HEK293 (cell line): Measurements from ENCODE around the gene GOLGA5.
A peak's percentile ranks its signal among the peaks of the same experiment; 100 is the strongest.

Experiments used
- CTCF ChIA-PET: fragments of 350-600 bp; formaldehyde crosslinking; extraction: SDS; loops from one replicate; lab custom pipeline; 2021; ENCODE audit warnings: antibody characterized with exemption; lab: Yijun Ruan, JAX
- POLR2A ChIA-PET: fragments of 300-600 bp; formaldehyde crosslinking; extraction: SDS; loops from one replicate; lab custom pipeline; 2020; ENCODE audit warnings: antibody characterized with exemption, inconsistent platforms; lab: Yijun Ruan, JAX
- H3K27ac ChIP-seq: fragments of 200-500 bp; sonication (Bioruptor generic); 2 replicates; pipeline ENCODE4 v1.5.1; 2014; ENCODE audit warnings: low read depth, low read length, control low read depth, inconsistent platforms; ENCODE audit errors: extremely low read depth
- H3K36me3 ChIP-seq, 2 experiments: fragments of 200-500 bp in 1 of 2; sonication (Bioruptor generic) in 1 of 2; 1 replicate in 1 of 2; 2 replicates in 1 of 2; pipeline ENCODE4 v1.5.1; 2014 to 2017; ENCODE audit warnings: inconsistent platforms in 2 of 2, low read length in 2 of 2; ENCODE audit not compliant: control insufficient read depth in 2 of 2, insufficient read depth in 1 of 2
- H3K4me1 ChIP-seq: fragments of 200-500 bp; sonication (Bioruptor generic); 2 replicates; pipeline ENCODE4 v1.5.1; 2014; ENCODE audit warnings: mild to moderate bottlenecking, low read length, inconsistent platforms; ENCODE audit not compliant: control insufficient read depth, insufficient read depth
- H3K4me3 ChIP-seq: 2 replicates; pipeline ENCODE4 v1.5.1; 2011; ENCODE audit warnings: low read depth, mild to moderate bottlenecking, control low read depth, low read length, moderate library complexity
- H3K9me3 ChIP-seq: fragments of 200-500 bp; sonication (Bioruptor generic); 2 replicates; pipeline ENCODE4 v1.5.1; 2014; ENCODE audit warnings: low read depth, low read length, inconsistent platforms; ENCODE audit not compliant: control insufficient read depth, insufficient read depth
- HOXA7 ChIP-seq: sonication (generic); formaldehyde crosslinking; IDR thresholded peaks from 2 replicates; pipeline ENCODE4 v1.8.1; 2022; ENCODE audit warnings: missing genetic modification reagents, borderline replicate concordance
- SP2 ChIP-seq: fragments of 450-650 bp; formaldehyde crosslinking; IDR thresholded peaks from 2 replicates; pipeline ENCODE4 v1.5.1; 2016; ENCODE audit warnings: missing biosample characterization, missing genetic modification characterization
- SP3 ChIP-seq: fragments of 450-650 bp; formaldehyde crosslinking; IDR thresholded peaks from 2 replicates; pipeline ENCODE4 v1.5.1; 2016; ENCODE audit warnings: missing biosample characterization, missing genetic modification characterization
- TRIM28 ChIP-seq: IDR thresholded peaks from 2 replicates; pipeline ENCODE4 v1.6.1; 2011; ENCODE audit warnings: low read length, control low read depth, borderline replicate concordance
- WT1 ChIP-seq: fragments of 450-650 bp; formaldehyde crosslinking; IDR thresholded peaks from 2 replicates; pipeline ENCODE4 v1.5.1; 2016; ENCODE audit warnings: missing biosample characterization, missing genetic modification characterization
- YY1 ChIP-seq: fragments of 450-650 bp; formaldehyde crosslinking; IDR thresholded peaks from 2 replicates; pipeline ENCODE4 v1.5.1; 2018; ENCODE audit warnings: missing biosample characterization, missing genetic modification characterization
- ZBTB48 ChIP-seq: fragments of 450-650 bp; formaldehyde crosslinking; IDR thresholded peaks from 2 replicates; pipeline ENCODE4 v1.5.1; 2016; ENCODE audit warnings: missing biosample characterization, missing genetic modification characterization
- ZNF112 ChIP-seq: fragments of 450-650 bp; formaldehyde crosslinking; IDR thresholded peaks from 2 replicates; pipeline ENCODE4 v1.5.0; 2017; ENCODE audit warnings: missing biosample characterization, missing genetic modification characterization
- ZNF155 ChIP-seq: fragments of 450-650 bp; formaldehyde crosslinking; IDR thresholded peaks from 2 replicates; pipeline ENCODE4 v1.5.1; 2016; ENCODE audit warnings: missing biosample characterization, missing genetic modification characterization
- ZNF341 ChIP-seq: fragments of 450-650 bp; formaldehyde crosslinking; IDR thresholded peaks from 2 replicates; pipeline ENCODE4; 2016; ENCODE audit warnings: low read depth, missing biosample characterization, missing genetic modification characterization
- ZNF571 ChIP-seq: fragments of 450-650 bp; formaldehyde crosslinking; IDR thresholded peaks from 2 replicates; pipeline ENCODE4 v1.5.0; 2017; ENCODE audit warnings: missing biosample characterization, missing genetic modification characterization
- ZNF621 ChIP-seq: fragments of 450-650 bp; formaldehyde crosslinking; IDR thresholded peaks from 2 replicates; pipeline ENCODE4 v1.5.1; 2017; ENCODE audit warnings: missing biosample characterization, missing genetic modification characterization
- ZNF747 ChIP-seq: fragments of 450-650 bp; formaldehyde crosslinking; IDR thresholded peaks from 2 replicates; pipeline ENCODE4 v1.5.1; 2016; ENCODE audit warnings: missing biosample characterization, missing genetic modification characterization
- ZSCAN30 ChIP-seq: fragments of 450-650 bp; IDR thresholded peaks from 2 replicates; pipeline ENCODE4 v1.5.1; 2018; ENCODE audit warnings: missing biosample characterization, mild to moderate bottlenecking, missing genetic modification characterization, moderate library complexity
- TF ChIP-seq, protein P1 (sequence below): fragments of 450-650 bp; formaldehyde crosslinking; conservative IDR thresholded peaks from 2 replicates; pipeline ENCODE4 v1.5.1; 2016; ENCODE audit warnings: low read depth, missing biosample characterization, missing genetic modification characterization
- TF ChIP-seq, protein P2 (sequence below): fragments of 450-650 bp; formaldehyde crosslinking; IDR thresholded peaks from 2 replicates; pipeline ENCODE4 v1.5.1; 2016; ENCODE audit warnings: missing biosample characterization, missing genetic modification characterization
- TF ChIP-seq, protein P3 (sequence below): fragments of 450-650 bp; formaldehyde crosslinking; IDR thresholded peaks from 2 replicates; pipeline ENCODE4 v1.5.1; 2016; ENCODE audit warnings: missing biosample characterization, missing genetic modification characterization

The GOLGA5 gene

DNA sequence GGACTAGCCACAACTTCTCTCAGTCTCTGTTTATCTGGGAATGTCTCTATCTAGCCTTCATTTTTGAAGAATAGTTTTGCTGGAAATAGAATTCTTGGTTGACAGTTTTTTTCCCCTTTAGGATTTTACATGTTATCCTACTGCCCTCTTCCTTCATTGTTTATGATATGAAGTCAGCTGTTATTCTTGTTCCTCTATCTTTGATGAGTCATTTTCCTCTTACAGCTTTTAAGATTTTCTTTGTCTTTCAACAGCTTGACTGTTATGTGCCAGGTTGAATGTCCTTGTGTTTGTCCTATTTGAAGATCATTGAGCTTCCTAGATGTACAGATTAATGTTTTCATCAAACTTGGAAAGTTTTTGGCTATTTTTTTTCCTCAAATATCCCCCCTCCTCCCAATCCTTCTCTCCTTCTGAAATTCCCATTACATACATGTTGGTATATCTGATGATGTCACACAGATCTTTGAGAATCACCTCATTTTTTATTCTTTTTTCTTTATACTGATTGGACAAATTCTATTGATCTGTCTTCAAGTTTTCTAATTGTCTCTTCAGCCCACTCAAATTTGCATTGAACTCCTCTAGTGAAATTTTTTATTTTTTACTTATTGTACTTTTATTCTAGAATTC lies 4.5 kb upstream of the GOLGA5 start (continued):
- TF ChIP-seq, protein P1, sequence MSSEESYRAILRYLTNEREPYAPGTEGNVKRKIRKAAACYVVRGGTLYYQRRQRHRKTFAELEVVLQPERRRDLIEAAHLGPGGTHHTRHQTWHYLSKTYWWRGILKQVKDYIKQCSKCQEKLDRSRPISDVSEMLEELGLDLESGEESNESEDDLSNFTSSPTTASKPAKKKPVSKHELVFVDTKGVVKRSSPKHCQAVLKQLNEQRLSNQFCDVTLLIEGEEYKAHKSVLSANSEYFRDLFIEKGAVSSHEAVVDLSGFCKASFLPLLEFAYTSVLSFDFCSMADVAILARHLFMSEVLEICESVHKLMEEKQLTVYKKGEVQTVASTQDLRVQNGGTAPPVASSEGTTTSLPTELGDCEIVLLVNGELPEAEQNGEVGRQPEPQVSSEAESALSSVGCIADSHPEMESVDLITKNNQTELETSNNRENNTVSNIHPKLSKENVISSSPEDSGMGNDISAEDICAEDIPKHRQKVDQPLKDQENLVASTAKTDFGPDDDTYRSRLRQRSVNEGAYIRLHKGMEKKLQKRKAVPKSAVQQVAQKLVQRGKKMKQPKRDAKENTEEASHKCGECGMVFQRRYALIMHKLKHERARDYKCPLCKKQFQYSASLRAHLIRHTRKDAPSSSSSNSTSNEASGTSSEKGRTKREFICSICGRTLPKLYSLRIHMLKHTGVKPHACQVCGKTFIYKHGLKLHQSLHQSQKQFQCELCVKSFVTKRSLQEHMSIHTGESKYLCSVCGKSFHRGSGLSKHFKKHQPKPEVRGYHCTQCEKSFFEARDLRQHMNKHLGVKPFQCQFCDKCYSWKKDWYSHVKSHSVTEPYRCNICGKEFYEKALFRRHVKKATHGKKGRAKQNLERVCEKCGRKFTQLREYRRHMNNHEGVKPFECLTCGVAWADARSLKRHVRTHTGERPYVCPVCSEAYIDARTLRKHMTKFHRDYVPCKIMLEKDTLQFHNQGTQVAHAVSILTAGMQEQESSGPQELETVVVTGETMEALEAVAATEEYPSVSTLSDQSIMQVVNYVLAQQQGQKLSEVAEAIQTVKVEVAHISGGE (tag by site-specific recombination) = no peak
- no peak for TF ChIP-seq ZNF112
- no peak for TF ChIP-seq ZSCAN30 (tag by site-specific recombination)
- TF ChIP-seq ZNF747 = no peak
- TF ChIP-seq ZNF155 (tag by site-specific recombination) = no peak
- TF ChIP-seq TRIM28 = peak; percentile 95
- no peak for TF ChIP-seq ZBTB48 (tag by site-specific recombination)
- 0 out of 2 replicates have a peak, but pooled peaks have one; percentile 10 for TF ChIP-seq SP2
- TF ChIP-seq ZNF571 (tag by site-specific recombination) = no peak
- no peak for TF ChIP-seq HOXA7 (CRISPR knock-in tag)
- TF ChIP-seq, protein P2, sequence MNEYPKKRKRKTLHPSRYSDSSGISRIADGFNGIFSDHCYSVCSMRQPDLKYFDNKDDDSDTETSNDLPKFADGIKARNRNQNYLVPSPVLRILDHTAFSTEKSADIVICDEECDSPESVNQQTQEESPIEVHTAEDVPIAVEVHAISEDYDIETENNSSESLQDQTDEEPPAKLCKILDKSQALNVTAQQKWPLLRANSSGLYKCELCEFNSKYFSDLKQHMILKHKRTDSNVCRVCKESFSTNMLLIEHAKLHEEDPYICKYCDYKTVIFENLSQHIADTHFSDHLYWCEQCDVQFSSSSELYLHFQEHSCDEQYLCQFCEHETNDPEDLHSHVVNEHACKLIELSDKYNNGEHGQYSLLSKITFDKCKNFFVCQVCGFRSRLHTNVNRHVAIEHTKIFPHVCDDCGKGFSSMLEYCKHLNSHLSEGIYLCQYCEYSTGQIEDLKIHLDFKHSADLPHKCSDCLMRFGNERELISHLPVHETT (tag by site-specific recombination) = peak; percentile 69; the same call in 1 of the 2 replicates
- TF ChIP-seq WT1 (tag by site-specific recombination) = no peak
- peak; percentile 37; the same call in 1 of the 2 replicates for TF ChIP-seq SP3 (tag by site-specific recombination)
- no peak for TF ChIP-seq ZNF341
- no peak for TF ChIP-seq ZNF621 (tag by site-specific recombination)

DNA sequence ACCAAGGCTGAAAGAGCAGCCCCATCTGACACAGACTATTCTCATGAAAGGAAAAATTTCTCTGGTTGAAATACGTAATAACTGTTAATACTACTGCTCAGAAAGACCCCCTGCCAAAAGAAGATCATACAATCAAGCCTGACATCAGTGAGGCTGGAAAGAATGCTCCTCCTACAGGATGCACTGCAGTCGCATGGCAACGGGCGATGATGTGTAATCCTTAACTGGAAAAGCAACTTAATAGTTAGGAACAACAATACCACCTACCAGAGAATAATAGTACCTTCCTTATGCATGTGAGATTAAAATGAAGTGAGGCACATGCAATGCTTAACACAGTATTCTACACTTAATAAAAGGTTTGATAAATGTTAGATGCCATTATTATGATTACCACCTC lies 1.2 kb upstream of the GOLGA5 start:
- POLR2A ChIA-PET = no interaction called here
- TF ChIP-seq, protein P3, sequence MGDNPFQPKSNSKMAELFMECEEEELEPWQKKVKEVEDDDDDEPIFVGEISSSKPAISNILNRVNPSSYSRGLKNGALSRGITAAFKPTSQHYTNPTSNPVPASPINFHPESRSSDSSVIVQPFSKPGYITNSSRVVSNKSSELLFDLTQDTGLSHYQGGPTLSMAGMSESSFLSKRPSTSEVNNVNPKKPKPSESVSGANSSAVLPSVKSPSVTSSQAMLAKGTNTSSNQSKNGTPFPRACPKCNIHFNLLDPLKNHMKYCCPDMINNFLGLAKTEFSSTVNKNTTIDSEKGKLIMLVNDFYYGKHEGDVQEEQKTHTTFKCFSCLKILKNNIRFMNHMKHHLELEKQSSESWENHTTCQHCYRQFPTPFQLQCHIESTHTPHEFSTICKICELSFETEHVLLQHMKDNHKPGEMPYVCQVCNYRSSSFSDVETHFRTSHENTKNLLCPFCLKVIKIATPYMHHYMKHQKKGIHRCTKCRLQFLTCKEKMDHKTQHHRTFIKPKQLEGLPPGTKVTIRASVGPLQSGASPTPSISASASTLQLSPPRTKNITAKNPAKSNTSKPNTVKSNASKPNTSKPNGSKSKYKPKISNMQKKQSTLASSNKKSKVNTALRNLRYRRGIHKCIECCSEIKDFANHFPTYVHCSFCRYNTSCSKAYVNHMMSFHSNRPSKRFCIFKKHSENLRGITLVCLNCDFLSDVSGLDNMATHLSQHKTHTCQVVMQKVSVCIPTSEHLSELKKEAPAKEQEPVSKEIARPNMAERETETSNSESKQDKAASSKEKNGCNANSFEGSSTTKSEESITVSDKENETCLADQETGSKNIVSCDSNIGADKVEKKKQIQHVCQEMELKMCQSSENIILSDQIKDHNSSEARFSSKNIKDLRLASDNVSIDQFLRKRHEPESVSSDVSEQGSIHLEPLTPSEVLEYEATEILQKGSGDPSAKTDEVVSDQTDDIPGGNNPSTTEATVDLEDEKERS = no peak
- no peak for TF ChIP-seq YY1 (tag by site-specific recombination)
- TF ChIP-seq, all 188 proteins: peak for 0
- Histone ChIP-seq H3K36me3 (peaks cover 4 to 9% of the 10 kb centered on the region in 2 experiments; a peak in 2 of 3 replicates), H3K4me1 (peaks cover 4% of the 10 kb centered on the region; the same call in 1 of the 2 replicates), H3K4me3 (no peak overlapping the region), H3K9me3 (no peaks in the 10 kb centered on the region), H3K27ac (no peak overlapping the region)
- CTCF ChIA-PET = interaction anchor here (0.9 to 1.0 kb wide), 2 partner anchors 8 to 106 kb away, joined by 3 to 5 read pairs; no protein-coding TSS in a partner anchor
